Measurements from ENCODE around the gene BCAR1.
A peak's percentile ranks its signal among the peaks of the same experiment; 100 is the strongest.
"Not testable (repeated sequence)": the region's sequence is repeated elsewhere in the genome, so short reads cannot be mapped to it uniquely, and the experiment has no call there.

BCAR1 gene

DNA sequence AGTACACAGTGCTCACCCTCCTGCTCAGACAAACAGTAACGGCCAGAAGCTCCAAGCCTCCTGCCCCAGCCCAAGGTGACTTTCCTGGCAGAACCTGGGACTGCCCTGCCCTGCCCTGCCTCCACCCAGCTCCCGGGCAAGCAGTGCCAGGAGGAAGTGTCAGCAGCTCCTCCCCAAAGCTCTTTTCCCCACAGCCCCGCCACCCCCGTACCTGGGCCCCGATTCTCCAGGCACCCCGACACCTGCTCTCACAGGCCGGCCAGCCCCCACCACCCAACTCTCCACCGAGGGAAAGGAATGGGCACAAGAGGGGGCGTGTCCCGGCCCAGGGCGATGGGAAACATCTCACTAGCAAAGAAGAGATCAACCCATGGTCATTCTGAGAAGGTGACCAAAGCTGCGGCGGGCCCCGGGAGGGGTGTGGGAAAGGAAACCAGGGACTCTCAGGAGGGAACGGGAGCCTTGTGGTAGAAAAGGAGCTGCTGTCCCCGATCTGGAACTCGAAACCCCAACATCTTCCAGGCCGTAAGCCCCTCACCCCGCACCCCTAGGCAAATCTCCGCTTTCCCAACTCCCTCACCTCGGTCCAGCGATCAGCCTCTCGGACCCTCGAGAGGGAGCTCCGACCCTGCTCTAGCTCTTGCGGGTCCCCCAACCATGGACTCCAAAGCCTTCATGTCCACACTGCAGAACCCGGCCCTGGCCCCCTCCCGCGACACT lies 1.2 kb downstream of the BCAR1 start:
- Histone ChIP-seq H3K4me1 (ENCODE audit: control insufficient read depth, low read depth, low read length) (peaks cover 56% of the 10 kb centered on the region), H3K27me3 (ENCODE audit: control insufficient read depth, insufficient read depth, low read length) (no peaks in the 10 kb centered on the region), H3K27ac (ENCODE audit: low read length) (no peak overlapping the region), H3K36me3 (ENCODE audit: control insufficient read depth, low read depth, low read length) (no peaks in the 10 kb centered on the region), H3K4me3 (ENCODE audit: low read length) (peak overlapping the region; percentile 75), H3K9me3 (ENCODE audit: control insufficient read depth, low read depth, low read length) (no peaks in the 10 kb centered on the region), H3K9ac (ENCODE audit: low read length) (peak overlapping the region; percentile 58)

DNA sequence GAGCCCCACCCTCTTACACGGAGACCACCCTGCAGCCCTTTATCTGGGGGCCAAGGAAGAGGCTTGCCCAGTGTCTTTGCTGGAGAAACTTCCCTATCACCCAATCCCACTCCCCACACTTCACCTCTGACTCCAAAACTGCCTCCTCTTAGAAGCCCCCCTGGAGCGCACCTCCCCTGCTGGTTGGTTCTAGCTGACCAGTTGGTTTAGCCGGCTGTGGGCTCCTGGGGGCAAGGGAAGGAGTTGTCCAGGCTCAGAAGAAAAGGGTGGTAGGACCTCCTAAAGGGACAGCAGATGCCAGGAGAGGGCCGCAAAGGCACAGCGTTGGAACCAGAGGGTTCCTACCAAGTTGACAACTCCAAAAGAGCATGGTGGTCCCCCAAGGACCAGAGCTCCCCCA lies 2.0 kb downstream of the BCAR1 start:
- Histone ChIP-seq H3K4me3 (ENCODE audit: low read length) (peak overlapping the region; percentile 75), H3K27ac (ENCODE audit: low read length) (no peak overlapping the region), H3K9ac (ENCODE audit: low read length) (no peak overlapping the region), H3K27me3 (ENCODE audit: control insufficient read depth, insufficient read depth, low read length) (no peaks in the 10 kb centered on the region), H3K36me3 (ENCODE audit: control insufficient read depth, low read depth, low read length) (no peaks in the 10 kb centered on the region), H3K9me3 (ENCODE audit: control insufficient read depth, low read depth, low read length) (no peaks in the 10 kb centered on the region), H3K4me1 (ENCODE audit: control insufficient read depth, low read depth, low read length) (peaks cover 56% of the 10 kb centered on the region)

DNA sequence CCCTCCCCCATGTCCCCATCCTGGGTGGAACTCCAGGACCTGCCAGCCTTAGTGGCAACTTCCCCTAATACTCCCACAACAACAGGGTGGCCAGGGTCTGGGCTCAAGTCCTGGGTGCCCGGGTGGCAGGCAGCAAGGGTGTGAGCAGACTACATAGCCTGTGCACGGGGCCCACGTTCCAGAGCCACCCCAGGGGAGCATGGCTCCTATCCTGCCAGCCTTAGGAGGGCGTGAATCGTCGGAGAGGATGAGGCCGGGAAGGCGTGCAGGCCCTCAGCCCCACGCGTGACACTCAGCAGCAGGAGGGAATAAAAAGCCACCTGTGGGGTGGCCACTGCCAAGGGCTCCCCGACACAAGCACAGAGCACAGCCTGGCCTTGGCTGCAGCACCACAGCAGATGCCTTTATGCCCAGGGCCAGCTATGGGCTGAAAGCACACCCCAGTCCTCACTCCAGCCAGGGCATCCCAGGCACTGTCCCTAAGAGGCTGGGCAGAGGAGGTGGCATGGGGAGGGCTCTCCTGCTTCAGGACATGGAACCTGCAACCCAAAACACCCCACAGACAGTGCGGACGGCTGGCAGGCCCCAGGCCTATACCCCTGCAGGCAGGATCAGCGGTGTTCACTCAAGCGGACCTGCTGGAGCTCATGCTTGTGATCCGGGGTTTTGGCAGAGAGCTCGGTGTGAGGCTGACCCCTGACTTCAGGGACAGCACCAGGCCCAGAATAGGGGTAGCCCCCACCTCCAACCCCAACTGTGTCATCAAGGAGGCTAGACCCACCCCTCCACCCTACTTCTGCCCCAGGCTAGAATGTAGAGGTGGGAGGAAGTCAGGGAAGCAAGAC lies 2.7 kb downstream of the BCAR1 start:
- no peak overlapping the region for H3K27ac ChIP-seq (ENCODE audit: low read length)
- no peaks in the 10 kb centered on the region for H3K27me3 ChIP-seq (ENCODE audit: control insufficient read depth, insufficient read depth, low read length)
- H3K4me1 ChIP-seq (ENCODE audit: control insufficient read depth, low read depth, low read length) = peaks cover 50% of the 10 kb centered on the region
- H3K9me3 ChIP-seq (ENCODE audit: control insufficient read depth, low read depth, low read length) = no peaks in the 10 kb centered on the region
- no peak overlapping the region for H3K4me3 ChIP-seq (ENCODE audit: low read length)
- no peaks in the 10 kb centered on the region for H3K36me3 ChIP-seq (ENCODE audit: control insufficient read depth, low read depth, low read length)
- no peak overlapping the region for H3K9ac ChIP-seq (ENCODE audit: low read length)

DNA sequence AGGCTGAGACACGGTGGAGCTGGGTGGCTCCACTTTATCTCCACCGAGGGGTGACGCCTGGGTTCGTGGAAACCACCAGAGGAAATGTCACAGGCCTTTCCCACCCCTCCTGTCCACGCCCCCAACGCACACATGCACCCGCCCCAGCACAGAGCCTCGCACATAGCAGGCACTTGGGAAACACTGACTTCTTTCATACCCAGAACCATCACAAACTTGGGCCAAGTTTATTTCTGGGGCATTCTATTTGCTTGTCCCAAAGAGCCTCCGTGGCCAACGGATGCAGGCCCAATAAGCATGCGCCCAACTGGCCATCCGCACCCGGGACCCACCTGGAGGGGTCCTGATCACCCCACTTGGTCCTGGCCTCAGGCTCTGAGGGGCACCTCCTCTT lies 3.3 kb downstream of the BCAR1 start:
- Histone ChIP-seq H3K4me3 (ENCODE audit: low read length) (no peak overlapping the region), H3K9ac (ENCODE audit: low read length) (no peak overlapping the region), H3K4me1 (ENCODE audit: control insufficient read depth, low read depth, low read length) (peaks cover 44% of the 10 kb centered on the region), H3K9me3 (ENCODE audit: control insufficient read depth, low read depth, low read length) (no peaks in the 10 kb centered on the region), H3K27me3 (ENCODE audit: control insufficient read depth, insufficient read depth, low read length) (no peaks in the 10 kb centered on the region), H3K27ac (ENCODE audit: low read length) (no peak overlapping the region), H3K36me3 (ENCODE audit: control insufficient read depth, low read depth, low read length) (peaks cover 1% of the 10 kb centered on the region)

DNA sequence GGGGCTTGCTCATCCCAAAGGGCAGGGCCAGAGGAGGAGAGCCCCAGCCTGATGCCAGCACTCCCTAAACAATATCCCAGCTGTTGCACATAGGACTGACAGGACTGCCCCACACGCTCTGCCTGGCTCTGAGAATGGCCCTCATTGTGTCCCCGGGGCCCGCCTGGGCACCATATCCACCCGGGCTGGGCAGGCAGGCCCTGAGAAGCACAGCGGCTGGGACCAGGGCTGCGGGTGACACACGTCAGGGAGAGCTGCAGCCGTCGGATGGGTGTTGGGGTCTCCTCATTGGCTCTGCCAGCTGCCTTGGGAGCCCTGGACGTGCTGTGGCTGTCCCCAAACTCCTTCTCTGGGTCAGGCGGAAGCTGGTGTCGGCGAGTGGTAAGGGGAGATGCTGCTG lies 4.2 kb downstream of the BCAR1 start:
- no peak overlapping the region for H3K27ac ChIP-seq (ENCODE audit: low read length)
- peaks cover 8% of the 10 kb centered on the region for H3K36me3 ChIP-seq (ENCODE audit: control insufficient read depth, low read depth, low read length)
- H3K4me3 ChIP-seq (ENCODE audit: low read length) = no peak overlapping the region
- no peak overlapping the region for H3K9ac ChIP-seq (ENCODE audit: low read length)
- H3K27me3 ChIP-seq (ENCODE audit: control insufficient read depth, insufficient read depth, low read length) = no peaks in the 10 kb centered on the region
- peaks cover 35% of the 10 kb centered on the region for H3K4me1 ChIP-seq (ENCODE audit: control insufficient read depth, low read depth, low read length)
- no peaks in the 10 kb centered on the region for H3K9me3 ChIP-seq (ENCODE audit: control insufficient read depth, low read depth, low read length)

DNA sequence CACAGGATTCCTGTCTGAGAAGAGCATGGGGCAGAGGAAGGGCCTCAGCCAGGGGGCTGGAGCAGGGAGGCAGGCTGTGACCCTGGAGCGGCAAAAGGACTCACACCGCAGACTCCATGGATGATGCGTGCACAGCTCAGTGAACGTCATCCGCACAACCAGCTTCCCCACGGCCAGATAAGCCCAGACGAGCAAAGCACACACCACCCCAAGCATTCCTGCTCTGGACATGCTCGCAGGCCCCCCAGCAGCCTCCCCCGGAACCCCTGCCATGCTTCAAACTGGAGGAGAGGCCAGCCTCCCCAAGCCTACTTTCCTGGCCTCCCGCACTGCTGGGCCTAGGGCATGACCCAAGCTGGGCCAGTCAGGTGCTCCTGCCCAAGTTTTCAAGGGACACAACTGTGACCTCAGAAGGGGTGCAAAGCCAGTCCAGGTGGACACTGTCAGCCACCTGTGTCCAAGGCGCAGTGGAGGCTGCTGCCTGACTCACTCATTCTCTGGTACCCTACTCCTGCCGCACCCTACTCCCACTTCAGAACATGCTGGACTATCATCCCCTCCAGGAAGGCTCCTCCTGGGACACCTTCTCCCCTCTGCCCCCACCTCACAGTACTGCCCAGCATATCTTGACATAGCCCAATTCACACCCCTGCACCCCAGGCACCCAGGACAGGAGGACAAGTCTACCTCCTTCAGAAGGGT lies 4.8 kb downstream of the BCAR1 start:
- Histone ChIP-seq H3K27me3 (ENCODE audit: control insufficient read depth, insufficient read depth, low read length) (no peaks in the 10 kb centered on the region), H3K9ac (ENCODE audit: low read length) (no peak overlapping the region), H3K9me3 (ENCODE audit: control insufficient read depth, low read depth, low read length) (no peaks in the 10 kb centered on the region), H3K4me3 (ENCODE audit: low read length) (no peak overlapping the region), H3K27ac (ENCODE audit: low read length) (no peak overlapping the region), H3K36me3 (ENCODE audit: control insufficient read depth, low read depth, low read length) (peaks cover 14% of the 10 kb centered on the region), H3K4me1 (ENCODE audit: control insufficient read depth, low read depth, low read length) (peaks cover 30% of the 10 kb centered on the region)

DNA sequence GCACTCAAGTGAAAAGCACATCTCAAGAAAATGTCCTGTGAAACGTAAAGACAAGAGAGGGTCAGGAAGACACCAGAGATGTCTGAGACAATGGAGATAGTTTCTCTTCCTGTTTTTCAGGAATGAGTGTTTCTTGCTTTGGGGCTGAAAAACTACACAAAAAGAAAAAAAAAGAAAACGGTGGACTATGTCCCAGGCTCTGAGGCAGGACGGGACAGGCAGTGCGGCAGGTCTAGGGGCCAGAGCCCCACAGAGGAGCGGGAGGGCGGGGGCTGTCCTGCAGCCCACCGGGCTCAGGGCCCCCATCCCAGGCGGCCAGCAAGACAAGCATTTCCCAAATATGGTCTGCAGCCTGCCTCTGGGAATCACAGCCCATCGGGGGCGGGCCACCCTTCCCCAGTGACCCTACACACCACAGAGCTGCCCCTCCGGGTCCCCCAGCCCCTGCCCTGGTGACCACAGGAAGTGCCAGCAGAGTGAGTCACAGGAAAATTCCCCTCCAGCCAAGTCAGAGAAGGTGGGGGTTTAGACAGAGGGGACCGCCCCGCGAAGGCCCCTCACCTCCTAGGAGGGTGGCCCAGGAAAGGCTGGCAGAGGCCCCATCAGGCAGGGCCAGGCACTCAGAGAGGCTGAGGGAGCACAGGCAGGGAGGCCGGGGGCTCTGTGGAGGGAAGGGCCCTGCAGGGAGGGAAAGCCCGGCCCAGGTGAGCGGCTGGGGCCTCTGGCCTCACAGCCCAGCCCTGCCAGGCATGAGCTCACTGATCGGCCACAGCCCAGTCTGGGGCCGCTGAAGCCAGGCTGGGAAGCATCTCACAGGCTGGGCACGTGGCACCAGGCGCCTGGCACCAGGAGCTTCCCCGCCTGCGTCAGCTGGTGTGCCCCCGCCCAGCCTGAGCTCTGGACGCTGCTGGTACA lies 6.3 kb downstream of the BCAR1 start:
- peak overlapping the region; percentile 16 for H3K9ac ChIP-seq (ENCODE audit: low read length)
- H3K4me1 ChIP-seq (ENCODE audit: control insufficient read depth, low read depth, low read length) = peaks cover 30% of the 10 kb centered on the region
- H3K4me3 ChIP-seq (ENCODE audit: low read length) = no peak overlapping the region
- no peaks in the 10 kb centered on the region for H3K27me3 ChIP-seq (ENCODE audit: control insufficient read depth, insufficient read depth, low read length)
- peaks cover 23% of the 10 kb centered on the region for H3K36me3 ChIP-seq (ENCODE audit: control insufficient read depth, low read depth, low read length)
- peak overlapping the region; percentile 33 for H3K27ac ChIP-seq (ENCODE audit: low read length)
- no peaks in the 10 kb centered on the region for H3K9me3 ChIP-seq (ENCODE audit: control insufficient read depth, low read depth, low read length)

DNA sequence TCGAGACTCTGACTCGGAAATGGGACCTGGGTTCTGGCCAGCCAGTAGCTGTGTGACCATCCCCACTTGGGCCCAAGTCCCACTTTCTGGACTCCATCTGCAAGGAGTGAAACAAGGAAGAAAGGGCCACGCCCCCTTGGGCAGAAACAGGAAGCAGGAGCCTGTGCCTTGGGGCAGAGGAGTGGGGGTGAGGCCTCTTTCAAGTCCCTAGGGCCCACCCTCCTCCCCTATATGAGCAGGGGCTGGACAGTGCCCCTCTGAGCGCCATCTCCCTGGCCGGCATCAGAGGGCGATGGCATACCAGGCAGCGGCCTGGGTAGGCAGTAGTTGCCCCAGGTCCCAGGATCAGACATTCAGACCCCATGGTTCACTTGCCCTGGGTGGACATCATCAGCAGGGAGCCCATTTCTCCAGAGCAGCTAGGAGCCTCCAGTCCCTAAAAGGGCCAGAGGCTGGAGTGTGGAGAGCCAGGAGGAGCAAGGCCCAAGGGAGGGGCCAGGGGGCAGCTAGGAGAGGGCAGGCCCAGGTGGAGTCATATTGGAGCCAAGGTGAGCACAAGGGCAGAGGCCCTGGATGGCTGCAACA lies 7.1 kb downstream of the BCAR1 start:
- H3K9ac ChIP-seq (ENCODE audit: low read length) = peak overlapping the region; percentile 16
- peaks cover 23% of the 10 kb centered on the region for H3K36me3 ChIP-seq (ENCODE audit: control insufficient read depth, low read depth, low read length)
- no peak overlapping the region for H3K4me3 ChIP-seq (ENCODE audit: low read length)
- H3K27ac ChIP-seq (ENCODE audit: low read length) = peak overlapping the region; percentile 13
- H3K9me3 ChIP-seq (ENCODE audit: control insufficient read depth, low read depth, low read length) = no peaks in the 10 kb centered on the region
- H3K4me1 ChIP-seq (ENCODE audit: control insufficient read depth, low read depth, low read length) = peaks cover 22% of the 10 kb centered on the region
- H3K27me3 ChIP-seq (ENCODE audit: control insufficient read depth, insufficient read depth, low read length) = no peaks in the 10 kb centered on the region

DNA sequence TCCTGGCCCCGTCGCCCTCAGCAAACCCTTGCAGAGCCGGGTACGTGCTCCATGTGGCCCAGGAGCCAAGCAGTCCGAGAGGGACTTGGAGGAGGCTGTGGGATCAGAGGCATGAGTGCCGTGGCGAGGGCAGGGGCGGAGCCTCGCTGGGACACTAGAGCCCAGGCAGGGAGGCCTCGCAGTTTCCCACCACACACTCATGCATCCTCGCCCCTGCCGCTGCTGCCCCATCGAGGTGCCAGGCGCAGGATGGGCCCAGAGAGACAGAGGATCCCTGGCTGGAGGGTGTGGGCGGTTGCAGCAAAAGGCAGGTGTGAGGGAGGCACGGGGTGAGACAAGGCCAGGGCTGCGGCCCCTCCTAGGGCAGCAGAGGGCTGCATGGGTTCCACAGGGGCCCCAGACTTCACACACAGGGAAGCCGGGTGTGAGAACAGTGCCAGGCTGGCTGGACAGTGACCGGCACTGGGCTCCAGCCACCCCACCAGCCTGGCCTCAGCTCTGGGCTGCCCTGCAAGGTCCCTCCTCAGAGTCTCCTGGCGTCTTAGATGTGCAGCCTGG lies 7.7 kb downstream of the BCAR1 start:
- no peak overlapping the region for H3K4me3 ChIP-seq (ENCODE audit: low read length)
- no peak overlapping the region for H3K27ac ChIP-seq (ENCODE audit: low read length)
- H3K4me1 ChIP-seq (ENCODE audit: control insufficient read depth, low read depth, low read length) = peaks cover 22% of the 10 kb centered on the region
- H3K36me3 ChIP-seq (ENCODE audit: control insufficient read depth, low read depth, low read length) = peaks cover 23% of the 10 kb centered on the region
- no peaks in the 10 kb centered on the region for H3K9me3 ChIP-seq (ENCODE audit: control insufficient read depth, low read depth, low read length)
- no peak overlapping the region for H3K9ac ChIP-seq (ENCODE audit: low read length)
- H3K27me3 ChIP-seq (ENCODE audit: control insufficient read depth, insufficient read depth, low read length) = no peaks in the 10 kb centered on the region

DNA sequence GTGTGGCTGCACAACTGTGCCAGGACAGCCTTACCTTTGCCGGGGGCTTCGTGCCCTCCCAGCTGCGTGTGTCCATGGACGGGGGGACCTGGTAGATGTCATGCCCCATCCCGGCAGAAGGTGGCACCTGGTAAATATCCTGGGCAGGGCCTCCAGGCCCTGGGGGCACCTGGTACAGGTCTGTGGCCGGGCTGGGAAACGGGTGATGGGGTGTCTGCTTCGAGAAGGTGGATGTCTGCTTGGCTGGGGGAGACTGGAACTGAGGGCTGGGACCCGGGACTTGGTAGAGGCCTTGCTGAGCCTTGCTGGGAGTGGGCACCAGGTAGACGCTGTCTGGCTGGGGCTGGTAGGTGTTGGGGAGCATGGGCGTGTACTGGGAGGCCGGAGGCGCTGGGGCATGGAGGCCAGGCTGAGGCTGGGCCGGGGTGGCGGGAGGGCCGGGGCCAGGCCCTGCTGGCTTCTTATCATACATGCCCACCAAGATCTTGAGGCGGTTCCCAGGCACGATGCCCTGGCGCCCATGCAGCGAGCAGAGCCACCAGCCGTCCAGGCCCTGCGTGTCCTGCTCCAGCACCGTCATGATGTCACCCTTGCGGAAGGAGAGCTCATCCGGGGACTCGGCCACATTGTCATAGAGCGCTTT lies 8.9 kb downstream of the BCAR1 start:
- not testable (repeated sequence) for H3K27me3 ChIP-seq (ENCODE audit: control insufficient read depth, insufficient read depth, low read length); H3K9me3 ChIP-seq (ENCODE audit: control insufficient read depth, low read depth, low read length); H3K4me3 ChIP-seq (ENCODE audit: low read length); H3K27ac ChIP-seq (ENCODE audit: low read length); H3K9ac ChIP-seq (ENCODE audit: low read length)
- peaks cover 19% of the 10 kb centered on the region for H3K4me1 ChIP-seq (ENCODE audit: control insufficient read depth, low read depth, low read length)
- H3K36me3 ChIP-seq (ENCODE audit: control insufficient read depth, low read depth, low read length) = peaks cover 25% of the 10 kb centered on the region
